GM23338 (cell line): ENCODE data around the gene HOXB3. TPM values are rescaled to one million over a fixed set of nuclear protein-coding genes. Genes with fewer than 3 reads are reported as not detected.

ENCODE experiments used
- ATAC-seq: fragments of 200-7000 bp; cut with Tn5 transposase; 3 replicates; pipeline ENCODE4 v1.9.1; 2020
- DNase-seq: peaks from one replicate; pipeline ENCODE4 v3.0.0-alpha.2; 2015; ENCODE audit warnings: low spot score
- H2AFZ ChIP-seq: fragments of 200-600 bp; sonication (generic); 2 replicates; pipeline ENCODE4 v1.8.0; 2016; ENCODE audit warnings: antibody characterized with exemption, mild to moderate bottlenecking, moderate library complexity
- H3F3A ChIP-seq: fragments of 200-600 bp; sonication (generic); replicated peaks from 2 replicates; pipeline ENCODE4 v1.8.0; 2017; ENCODE audit warnings: antibody characterized with exemption, mixed run types, low read depth
- H3K27ac ChIP-seq: fragments of 200-600 bp; sonication (generic); 2 replicates; pipeline ENCODE4 v1.6.1; 2016; ENCODE audit warnings: low read depth
- H3K27me3 ChIP-seq: fragments of 200-600 bp; sonication (generic); 2 replicates; pipeline ENCODE4 v1.8.0; 2016; ENCODE audit warnings: mild to moderate bottlenecking, mixed run types, moderate library complexity; ENCODE audit not compliant: insufficient read depth
- H3K36me3 ChIP-seq: fragments of 200-600 bp; sonication (generic); 2 replicates; pipeline ENCODE4 v1.8.0; 2016; ENCODE audit warnings: mild to moderate bottlenecking; ENCODE audit not compliant: insufficient read depth
- H3K4me1 ChIP-seq: fragments of 200-600 bp; sonication (generic); 2 replicates; pipeline ENCODE4 v1.8.0; 2016; ENCODE audit warnings: mild to moderate bottlenecking, moderate library complexity; ENCODE audit not compliant: insufficient read depth
- H3K4me2 ChIP-seq: fragments of 200-600 bp; sonication (generic); 2 replicates; pipeline ENCODE4 v1.7.1; 2017; ENCODE audit warnings: mixed run types
- H3K4me3 ChIP-seq: fragments of 200-600 bp; sonication (generic); 2 replicates; pipeline ENCODE4 v1.6.1; 2016; ENCODE audit warnings: mixed run types
- H3K79me2 ChIP-seq: fragments of 200-600 bp; sonication (generic); replicated peaks from 2 replicates; pipeline ENCODE4 v1.8.0; 2017; ENCODE audit warnings: mild to moderate bottlenecking; ENCODE audit not compliant: insufficient read depth
- H3K9me2 ChIP-seq: fragments of 200-600 bp; sonication (generic); 2 replicates; pipeline ENCODE4 v1.8.0; 2017; ENCODE audit not compliant: insufficient read depth
- H4K20me1 ChIP-seq: fragments of 200-600 bp; sonication (generic); replicated peaks from 2 replicates; pipeline ENCODE4 v1.8.0; 2017; ENCODE audit warnings: mild to moderate bottlenecking; ENCODE audit not compliant: insufficient read depth
- H3K27ac Mint-ChIP-seq: 2 replicates; pipeline ENCODE4 v1.8.0; 2020; ENCODE audit warnings: inconsistent platforms, mild to moderate bottlenecking, moderate library complexity, mixed read lengths
- H3K27me3 Mint-ChIP-seq: 3 replicates; pipeline ENCODE4 v1.8.0; 2022; ENCODE audit warnings: low read depth, mild to moderate bottlenecking, moderate library complexity, mixed read lengths, inconsistent platforms; ENCODE audit not compliant: insufficient read depth, poor library complexity
- H3K36me3 Mint-ChIP-seq: 3 replicates; pipeline ENCODE4 v1.8.0; 2021; ENCODE audit warnings: low read depth, mild to moderate bottlenecking, inconsistent platforms, moderate library complexity, mixed read lengths
- H3K4me1 Mint-ChIP-seq: 3 replicates; pipeline ENCODE4 v1.8.0; 2020; ENCODE audit warnings: mild to moderate bottlenecking, inconsistent platforms, mixed read lengths
- H3K4me3 Mint-ChIP-seq: 3 replicates; pipeline ENCODE4 v1.8.0; 2021; ENCODE audit warnings: moderate library complexity, mild to moderate bottlenecking, inconsistent platforms, mixed read lengths
- H3K9me3 Mint-ChIP-seq: 3 replicates; pipeline ENCODE4 v1.8.0; 2020; ENCODE audit warnings: moderate library complexity, mild to moderate bottlenecking, inconsistent platforms, mixed read lengths
- CREB1 ChIP-seq: fragments of 250-450 bp; sonication (Bioruptor Pico); IDR thresholded peaks from 2 replicates; pipeline ENCODE4 v1.5.0; 2020; ENCODE audit warnings: low read depth, mild to moderate bottlenecking, moderate library complexity
- ETS1 ChIP-seq: IDR thresholded peaks from 2 replicates; pipeline ENCODE4 v1.6.1; 2016; ENCODE audit warnings: antibody characterized with exemption
- EZH2 ChIP-seq: fragments of 200-600 bp; sonication (generic); IDR thresholded peaks from one replicate; pipeline ENCODE4 v1.8.0; 2017; ENCODE audit warnings: antibody characterized with exemption, mild to moderate bottlenecking, low read depth; ENCODE audit not compliant: unreplicated experiment
- EZH2phosphoT487 ChIP-seq: fragments of 200-600 bp; sonication (generic); IDR thresholded peaks from one replicate; pipeline ENCODE4 v1.8.1; 2018; ENCODE audit warnings: antibody characterized with exemption; ENCODE audit not compliant: unreplicated experiment
- JUNB ChIP-seq: IDR thresholded peaks from one replicate; pipeline ENCODE4 v1.6.1; 2016; ENCODE audit warnings: antibody characterized with exemption; ENCODE audit not compliant: unreplicated experiment
- POLR2AphosphoS5 ChIP-seq: IDR thresholded peaks from 2 replicates; pipeline ENCODE4 v1.6.1; 2016; ENCODE audit warnings: antibody characterized with exemption, low read depth
- REST ChIP-seq: IDR thresholded peaks from one replicate; pipeline ENCODE4 v1.6.1; 2018; ENCODE audit warnings: antibody characterized with exemption; ENCODE audit not compliant: unreplicated experiment
- STAT1 ChIP-seq: IDR thresholded peaks from one replicate; pipeline ENCODE4 v1.6.1; 2016; ENCODE audit warnings: antibody characterized with exemption; ENCODE audit not compliant: unreplicated experiment
- polyA plus RNA-seq: library from polyadenylated mRNA; unstranded; fragments of >200 nt; fragmentation: Nextera tagmentation; extraction: Ambion mirVana; gene quantifications from 2 replicates; pipeline ENCODE4 v1.2.1, GENCODE V29; 2016
- total RNA-seq: library from RNA; depleted of rRNA; stranded (reverse); fragments of >200 nt; shearing (Covaris generic); gene quantifications from 2 replicates; pipeline ENCODE4 v1.2.3, GENCODE V29; 2014

The HOXB3 gene
- total and polyA plus RNA-seq, 2 experiments from 2014 or later = 0.17 TPM; not detected in 1

- TF ChIP-seq REST = no peak
- no peak for TF ChIP-seq EZH2
- TF ChIP-seq ETS1 = no peak
- no peak for TF ChIP-seq JUNB
- TF ChIP-seq STAT1 = no peak
- no peak for TF ChIP-seq EZH2phosphoT487
- no peak for TF ChIP-seq POLR2AphosphoS5
Observed at GRCh38 chr17:48574505-48575065, 15.5 kb downstream of the HOXB3 start (continued).

GRCh38 chr17:48571826-48572417 is 18.1 kb downstream of the HOXB3 start:
- Histone ChIP-seq H4K20me1 (peaks cover 70% of the 10 kb centered on the region), H3K27ac (no peak overlapping the region), H2AFZ (no peak overlapping the region), H3K27me3 (peaks cover 100% of the 10 kb centered on the region), H3K36me3 (no peaks in the 10 kb centered on the region), H3K4me1 (peaks cover 76% of the 10 kb centered on the region), H3F3A (peaks cover 73% of the 10 kb centered on the region), H3K79me2 (no peaks in the 10 kb centered on the region), H3K4me2 (no peak overlapping the region), H3K4me3 (no peak overlapping the region), H3K9me2 (no peaks in the 10 kb centered on the region)
- Mint-ChIP-seq H3K27me3 (no peaks in the 10 kb centered on the region), H3K9me3 (no peaks in the 10 kb centered on the region; the same call in 2 of the 3 replicates), H3K27ac (no peak overlapping the region), H3K4me1 (peaks cover 28% of the 10 kb centered on the region), H3K4me3 (no peak overlapping the region), H3K36me3 (no peaks in the 10 kb centered on the region)
- DNase-seq (no peak), ATAC-seq (no peak)
- no peak for TF ChIP-seq CREB1
- TF ChIP-seq EZH2 = peak; percentile 61
